Astrocyte (in vitro differentiated cells and primary cell): Measurements from ENCODE around the gene ATPAF2.

Source experiments
- EZH2 ChIP-seq: IDR thresholded peaks from 2 replicates; pipeline ENCODE4 v1.6.1; 2012; ENCODE audit warnings: mild to moderate bottlenecking, low read length, inconsistent platforms; ENCODE audit not compliant: insufficient read depth
- TF ChIP-seq, protein P1 (sequence below): IDR thresholded peaks from 2 replicates; pipeline ENCODE4 v1.5.1; 2011; ENCODE audit warnings: low read depth, mild to moderate bottlenecking, inconsistent platforms, low read length, moderate library complexity; ENCODE audit not compliant: insufficient read depth

- no peak for TF ChIP-seq EZH2
- TF ChIP-seq, protein P1, sequence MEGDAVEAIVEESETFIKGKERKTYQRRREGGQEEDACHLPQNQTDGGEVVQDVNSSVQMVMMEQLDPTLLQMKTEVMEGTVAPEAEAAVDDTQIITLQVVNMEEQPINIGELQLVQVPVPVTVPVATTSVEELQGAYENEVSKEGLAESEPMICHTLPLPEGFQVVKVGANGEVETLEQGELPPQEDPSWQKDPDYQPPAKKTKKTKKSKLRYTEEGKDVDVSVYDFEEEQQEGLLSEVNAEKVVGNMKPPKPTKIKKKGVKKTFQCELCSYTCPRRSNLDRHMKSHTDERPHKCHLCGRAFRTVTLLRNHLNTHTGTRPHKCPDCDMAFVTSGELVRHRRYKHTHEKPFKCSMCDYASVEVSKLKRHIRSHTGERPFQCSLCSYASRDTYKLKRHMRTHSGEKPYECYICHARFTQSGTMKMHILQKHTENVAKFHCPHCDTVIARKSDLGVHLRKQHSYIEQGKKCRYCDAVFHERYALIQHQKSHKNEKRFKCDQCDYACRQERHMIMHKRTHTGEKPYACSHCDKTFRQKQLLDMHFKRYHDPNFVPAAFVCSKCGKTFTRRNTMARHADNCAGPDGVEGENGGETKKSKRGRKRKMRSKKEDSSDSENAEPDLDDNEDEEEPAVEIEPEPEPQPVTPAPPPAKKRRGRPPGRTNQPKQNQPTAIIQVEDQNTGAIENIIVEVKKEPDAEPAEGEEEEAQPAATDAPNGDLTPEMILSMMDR: no peak
Observed at GRCh38 chr17:17979778-17980177, 59.2 kb downstream of the ATPAF2 start.
